Measurements from ENCODE around the gene GATC. TPM values are rescaled to one million over a fixed set of nuclear protein-coding genes. Genes with fewer than 3 reads are reported as not detected.
"Not testable (repeated sequence)": the region's sequence is repeated elsewhere in the genome, so short reads cannot be mapped to it uniquely, and the experiment has no call there.

Gene GATC
- total RNA-seq, 3 donors from 2014 or later = 47.6 to 58.0 (median 55.1) TPM

DNA sequence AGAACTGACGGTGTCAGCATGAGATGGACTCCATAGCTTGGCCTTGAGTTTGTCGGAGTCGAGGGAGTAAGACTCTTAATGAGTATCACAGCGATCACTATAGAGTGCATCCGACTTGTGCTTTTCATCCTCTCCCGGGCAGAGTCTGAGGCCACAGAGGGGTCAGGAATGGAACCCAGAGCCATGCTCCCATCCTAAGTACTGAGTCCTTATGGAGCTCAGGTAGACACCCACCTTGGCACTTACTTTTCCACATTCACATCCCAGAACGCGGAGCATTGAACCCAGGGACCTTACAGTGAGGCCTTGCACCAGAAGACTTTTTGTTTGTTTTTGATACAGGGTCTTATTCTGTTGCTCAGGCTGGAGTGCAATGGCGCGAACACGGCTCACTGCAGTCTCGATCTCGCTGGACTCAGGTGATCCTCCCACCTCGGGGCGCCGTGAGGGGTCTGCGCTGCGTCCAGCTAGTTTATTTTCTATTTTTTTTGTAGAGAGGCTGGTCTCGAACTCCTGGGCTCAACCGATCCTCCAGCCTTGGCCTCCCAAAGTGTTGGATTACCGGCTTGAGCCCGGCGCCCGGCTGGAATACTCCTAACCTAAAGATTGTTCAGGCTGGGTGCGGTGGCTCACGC, 24.0 kb downstream of the GATC start:
- Mint-ChIP-seq H3K4me1 (ENCODE audit: low read depth) (peaks cover 38% of the 10 kb centered on the region), H3K36me3 (ENCODE audit: insufficient read depth) (peaks cover 13% of the 10 kb centered on the region), H3K4me3 (peak overlapping the region; percentile 92), H3K27me3 (ENCODE audit: low read depth) (peaks cover 2% of the 10 kb centered on the region), H3K9me3 (no peaks in the 10 kb centered on the region)
- ATAC-seq = peak; percentile 23
- DNase-seq = no peak

DNA sequence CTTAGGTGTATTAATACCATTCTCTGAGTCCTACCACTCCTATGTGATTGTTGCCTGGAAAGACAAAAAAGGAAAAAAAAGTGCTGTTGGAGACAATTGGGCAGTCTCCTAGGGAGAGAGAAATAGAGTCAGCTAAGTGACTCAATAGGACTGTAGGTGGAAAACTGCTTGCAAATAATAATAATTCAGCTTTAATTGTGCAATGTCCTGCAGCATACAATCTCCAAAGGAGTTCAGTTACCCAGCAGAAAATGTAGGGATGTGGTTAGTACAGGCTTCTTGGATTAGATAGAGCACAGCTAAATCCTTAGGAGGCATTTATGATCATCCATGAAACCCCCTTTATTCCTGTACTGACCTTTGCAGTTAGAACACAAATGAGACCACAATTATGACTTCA, 26.3 kb downstream of the GATC start:
- ATAC-seq (no peak), DNase-seq (no peak)
- Mint-ChIP-seq H3K36me3 (ENCODE audit: insufficient read depth) (peaks cover 3% of the 10 kb centered on the region), H3K9me3 (no peaks in the 10 kb centered on the region), H3K4me1 (ENCODE audit: low read depth) (peaks cover 22% of the 10 kb centered on the region), H3K4me3 (no peak overlapping the region), H3K27me3 (ENCODE audit: low read depth) (peaks cover 2% of the 10 kb centered on the region)

DNA sequence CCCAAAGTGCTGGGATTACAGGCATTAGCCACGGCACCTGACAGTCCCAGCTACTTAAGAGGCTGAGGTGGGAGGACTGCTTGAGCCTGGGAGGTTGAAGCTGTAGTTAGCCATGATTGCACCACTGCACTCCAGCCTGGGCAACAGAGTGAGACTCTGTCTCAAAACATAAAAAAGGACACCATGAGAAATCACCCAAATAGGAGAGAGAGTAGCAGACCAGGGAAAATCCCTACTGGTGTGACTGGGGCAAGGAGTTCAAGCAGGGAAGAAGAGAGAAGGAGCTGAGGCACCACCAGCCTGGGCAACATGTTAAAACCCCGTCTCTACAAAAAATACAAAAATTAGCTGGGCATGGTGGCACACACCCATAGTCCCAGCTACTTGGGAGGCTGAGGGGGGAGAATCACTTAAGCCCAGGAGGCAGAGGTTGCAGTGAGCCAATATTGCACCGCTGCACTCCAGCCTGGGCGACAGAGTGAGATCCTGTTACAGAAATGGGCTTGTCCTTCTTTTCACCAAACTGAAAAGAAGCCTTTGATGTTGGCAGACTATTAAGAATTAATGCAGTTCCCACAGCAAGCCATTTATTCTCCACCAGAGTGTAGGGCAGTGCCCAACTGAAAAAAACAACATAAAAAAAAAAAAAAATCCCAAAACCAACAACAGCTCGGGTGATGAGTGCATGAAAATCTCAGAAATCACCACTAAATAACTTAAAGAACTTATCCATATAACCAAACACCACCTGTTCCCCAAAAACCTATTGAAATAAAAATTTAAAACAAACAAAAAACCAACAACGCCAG, 27.8 kb downstream of the GATC start:
- ATAC-seq (no peak), DNase-seq (no peak)
- Mint-ChIP-seq H3K27me3 (ENCODE audit: low read depth) (peaks cover 2% of the 10 kb centered on the region), H3K4me1 (ENCODE audit: low read depth) (peaks cover 13% of the 10 kb centered on the region), H3K36me3 (ENCODE audit: insufficient read depth) (peaks cover 2% of the 10 kb centered on the region), H3K4me3 (no peak overlapping the region), H3K9me3 (no peaks in the 10 kb centered on the region)

DNA sequence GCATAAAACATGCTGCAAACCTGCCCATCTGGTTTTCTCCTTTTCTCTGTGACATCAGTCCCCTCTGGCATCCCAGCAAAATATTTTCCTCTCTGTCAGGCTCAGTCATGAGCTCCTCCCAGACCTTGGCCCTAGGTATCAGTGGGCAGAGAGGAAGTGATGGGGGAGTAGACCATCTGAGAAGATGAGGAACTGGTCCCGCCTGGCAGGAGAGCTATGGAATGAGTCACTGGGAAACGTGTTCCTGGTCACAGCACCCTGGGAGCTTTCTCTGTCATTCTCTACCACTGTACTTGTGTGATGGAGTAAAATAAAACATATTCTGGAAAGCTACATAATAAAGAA, 28.3 kb downstream of the GATC start:
- Mint-ChIP-seq H3K9me3 (no peaks in the 10 kb centered on the region), H3K36me3 (ENCODE audit: insufficient read depth) (peaks cover 2% of the 10 kb centered on the region), H3K4me1 (ENCODE audit: low read depth) (peaks cover 16% of the 10 kb centered on the region), H3K27me3 (ENCODE audit: low read depth) (peaks cover 2% of the 10 kb centered on the region), H3K4me3 (no peak overlapping the region)
- ATAC-seq = no peak
- DNase-seq = no peak

DNA sequence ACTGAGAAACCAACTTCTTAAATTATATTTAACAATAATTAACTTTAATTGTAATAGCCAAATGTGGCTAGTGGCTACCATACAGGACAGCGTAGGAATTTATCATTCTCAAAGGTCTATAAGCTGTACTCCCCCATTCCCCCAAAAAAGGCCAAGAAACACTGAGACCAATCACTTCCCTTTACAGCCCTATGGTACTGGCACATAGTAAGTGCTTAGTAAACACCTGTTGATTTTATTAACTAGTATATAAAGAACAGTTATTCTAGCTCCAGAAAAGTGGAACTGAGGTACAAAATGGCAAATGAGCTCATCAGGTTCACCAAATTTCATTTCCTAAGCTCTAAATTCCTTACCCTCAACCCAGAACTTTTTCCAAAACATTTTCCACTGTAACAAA, 29.4 kb downstream of the GATC start:
- Mint-ChIP-seq H3K4me3 (no peak overlapping the region), H3K27me3 (ENCODE audit: low read depth) (peaks cover 2% of the 10 kb centered on the region), H3K9me3 (no peaks in the 10 kb centered on the region), H3K36me3 (ENCODE audit: insufficient read depth) (peaks cover 2% of the 10 kb centered on the region), H3K4me1 (ENCODE audit: low read depth) (peaks cover 18% of the 10 kb centered on the region)
- DNase-seq = no peak
- no peak for ATAC-seq

DNA sequence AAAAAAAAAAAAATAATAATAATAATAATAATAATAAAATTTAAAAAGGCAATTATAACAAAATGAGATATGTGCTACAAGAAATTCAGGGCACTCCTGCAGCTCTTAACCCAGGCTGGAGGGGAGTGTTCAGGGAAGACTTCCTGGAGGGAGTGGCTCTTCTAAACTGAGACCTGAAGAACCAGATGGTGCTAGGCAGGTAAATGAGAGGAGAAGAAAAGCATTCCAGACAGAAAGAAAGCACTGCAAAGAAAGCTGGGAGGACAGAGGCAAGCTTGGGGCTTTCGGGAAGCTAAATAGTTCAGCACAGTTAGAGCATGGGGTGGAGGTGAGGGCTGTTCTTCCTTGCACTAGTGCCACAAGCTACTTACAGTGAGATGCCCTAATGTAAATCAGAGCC, 33.2 kb downstream of the GATC start:
- no peak overlapping the region for H3K4me3 Mint-ChIP-seq
- DNase-seq (no peak), ATAC-seq (no peak)
- H3K27me3 Mint-ChIP-seq (ENCODE audit: low read depth) = no peaks in the 10 kb centered on the region
- no peaks in the 10 kb centered on the region for H3K36me3 Mint-ChIP-seq (ENCODE audit: insufficient read depth)
- peaks cover 18% of the 10 kb centered on the region for H3K4me1 Mint-ChIP-seq (ENCODE audit: low read depth)
- no peaks in the 10 kb centered on the region for H3K9me3 Mint-ChIP-seq

DNA sequence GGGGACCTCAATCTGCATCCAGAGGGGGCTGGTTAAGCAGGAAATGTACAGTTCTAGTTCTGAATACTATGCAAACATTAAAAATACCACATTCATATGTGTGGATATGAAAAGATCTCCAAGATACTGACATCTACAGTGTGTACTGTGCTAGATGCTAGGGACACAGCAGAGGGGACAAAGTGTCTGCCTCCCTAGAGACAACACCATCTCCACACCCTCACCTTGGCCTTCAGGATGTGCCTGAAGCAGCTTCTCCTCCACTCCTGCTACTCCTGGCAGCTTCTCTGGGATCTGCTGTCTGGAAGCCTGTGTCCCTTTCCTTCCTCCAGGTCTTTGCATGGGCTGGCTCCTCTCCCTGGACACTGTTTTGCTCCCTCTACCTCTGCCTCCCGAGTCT, 34.0 kb downstream of the GATC start:
- no peaks in the 10 kb centered on the region for H3K36me3 Mint-ChIP-seq (ENCODE audit: insufficient read depth)
- H3K4me3 Mint-ChIP-seq = no peak overlapping the region
- H3K4me1 Mint-ChIP-seq (ENCODE audit: low read depth) = peaks cover 15% of the 10 kb centered on the region

DNA sequence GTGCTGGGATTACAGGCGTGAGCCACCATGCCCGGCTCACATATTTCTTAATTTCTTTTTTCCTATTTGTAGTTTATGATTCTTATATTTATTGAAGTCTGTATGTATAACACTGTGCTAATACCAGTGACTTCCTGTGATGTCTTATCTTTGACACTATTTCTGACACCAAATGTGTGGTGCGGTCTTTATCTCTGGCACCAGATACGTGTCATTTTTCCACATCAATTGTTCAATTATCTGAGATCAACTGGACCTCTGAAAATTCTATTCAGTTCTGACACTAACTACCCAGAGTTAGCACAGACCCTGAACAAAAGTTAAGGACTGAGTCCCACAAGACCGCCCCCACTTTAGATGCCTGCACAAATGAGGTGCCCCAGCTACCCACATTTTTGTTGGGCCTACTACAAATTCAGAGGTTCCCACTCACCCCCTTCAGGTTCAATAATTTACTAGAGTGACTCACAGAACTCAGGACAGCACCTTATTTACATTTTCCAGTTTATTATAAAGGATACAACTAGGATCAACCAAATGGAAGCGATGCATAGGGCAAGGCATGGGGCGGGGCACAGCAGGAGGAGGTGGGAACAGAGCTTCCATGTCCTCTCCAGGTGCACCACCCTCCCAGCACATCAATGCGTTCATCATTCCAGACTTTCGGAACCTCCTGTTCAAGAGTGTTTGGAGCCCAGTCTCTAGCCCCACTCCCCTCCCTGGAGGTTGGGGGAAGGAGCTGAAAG, 35.0 kb downstream of the GATC start:
- Mint-ChIP-seq H3K27me3 (ENCODE audit: low read depth) (no peaks in the 10 kb centered on the region), H3K4me1 (ENCODE audit: low read depth) (peaks cover 15% of the 10 kb centered on the region), H3K36me3 (ENCODE audit: insufficient read depth) (no peaks in the 10 kb centered on the region), H3K4me3 (no peak overlapping the region), H3K9me3 (no peaks in the 10 kb centered on the region)
- ATAC-seq = no peak
- DNase-seq = no peak

More for the DNA sequence above, 34.0 kb downstream of the GATC start:
- Mint-ChIP-seq H3K27me3 (ENCODE audit: low read depth) (no peaks in the 10 kb centered on the region), H3K9me3 (no peaks in the 10 kb centered on the region)
- DNase-seq (no peak), ATAC-seq (no peak)

DNA sequence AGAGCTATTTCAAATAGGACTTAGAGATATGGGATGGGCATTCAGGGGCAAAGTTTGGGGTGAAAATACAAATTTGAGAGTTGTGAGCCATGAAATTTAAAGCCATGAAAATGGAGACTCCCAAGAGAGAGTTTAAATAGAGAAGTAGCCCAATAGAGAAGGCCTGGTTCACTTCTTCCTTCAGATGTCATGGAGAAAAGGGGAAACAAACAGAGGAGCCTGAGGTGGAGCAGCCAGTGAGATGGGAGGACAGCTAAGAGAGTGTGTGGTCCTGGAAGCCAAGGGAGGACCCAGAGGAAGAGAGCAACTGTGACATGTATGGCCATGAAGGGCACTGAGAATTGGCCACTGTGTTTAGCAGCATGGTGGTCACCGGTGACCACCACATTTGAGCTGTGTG, 37.4 kb downstream of the GATC start:
- H3K4me3 Mint-ChIP-seq = no peak overlapping the region
- peaks cover 13% of the 10 kb centered on the region for H3K4me1 Mint-ChIP-seq (ENCODE audit: low read depth)
- H3K36me3 Mint-ChIP-seq (ENCODE audit: insufficient read depth) = no peaks in the 10 kb centered on the region
- no peaks in the 10 kb centered on the region for H3K27me3 Mint-ChIP-seq (ENCODE audit: low read depth)
- H3K9me3 Mint-ChIP-seq = no peaks in the 10 kb centered on the region
- DNase-seq (no peak), ATAC-seq (no peak)

DNA sequence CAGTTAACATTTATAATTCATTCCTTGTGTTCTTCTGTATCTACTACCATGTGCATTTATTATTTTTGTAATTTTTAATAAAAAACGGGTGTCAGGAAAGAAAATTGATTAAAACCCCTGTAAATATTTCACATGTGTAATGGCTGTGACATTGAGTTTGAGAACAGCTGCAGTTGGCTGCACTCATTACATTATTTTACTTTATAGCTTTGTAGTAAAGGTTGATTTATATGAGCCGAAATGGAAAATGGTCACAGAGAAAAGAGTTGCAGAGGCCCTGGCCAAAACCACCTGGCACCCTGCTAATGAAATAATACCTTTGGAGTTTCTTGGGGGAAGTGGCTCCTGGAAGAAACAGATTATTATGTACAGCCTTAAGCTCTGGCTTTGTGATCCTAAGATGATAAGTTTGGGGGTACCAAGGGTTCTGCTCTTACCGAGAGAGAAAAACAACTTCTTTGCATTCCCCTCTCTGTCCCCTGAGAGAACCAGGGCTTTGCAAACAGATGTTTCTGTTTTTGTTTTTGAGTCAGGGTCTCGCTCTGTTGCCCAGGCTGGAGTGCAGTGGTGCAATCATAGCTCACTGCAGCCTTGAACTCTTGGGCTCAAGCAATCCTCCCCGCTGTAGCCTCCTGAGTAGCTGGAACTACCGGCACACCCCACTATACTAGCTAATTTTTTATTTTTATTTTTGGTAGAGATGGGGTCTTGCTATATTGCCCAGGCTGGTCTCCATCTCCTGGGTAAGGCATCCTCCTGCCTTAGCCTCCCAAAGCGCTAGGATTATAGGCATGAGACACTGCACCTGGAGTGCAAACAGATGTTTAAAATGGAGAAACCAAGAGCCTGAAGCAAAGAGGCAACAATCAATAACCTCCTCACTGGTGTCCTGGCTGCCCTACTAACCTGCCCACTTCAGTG, 40.0 kb downstream of the GATC start:
- ATAC-seq = no peak
- Mint-ChIP-seq H3K36me3 (ENCODE audit: insufficient read depth) (no peaks in the 10 kb centered on the region), H3K4me3 (no peak overlapping the region), H3K9me3 (no peaks in the 10 kb centered on the region), H3K27me3 (ENCODE audit: low read depth) (no peaks in the 10 kb centered on the region), H3K4me1 (ENCODE audit: low read depth) (peaks cover 2% of the 10 kb centered on the region)
- DNase-seq = no peak

DNA sequence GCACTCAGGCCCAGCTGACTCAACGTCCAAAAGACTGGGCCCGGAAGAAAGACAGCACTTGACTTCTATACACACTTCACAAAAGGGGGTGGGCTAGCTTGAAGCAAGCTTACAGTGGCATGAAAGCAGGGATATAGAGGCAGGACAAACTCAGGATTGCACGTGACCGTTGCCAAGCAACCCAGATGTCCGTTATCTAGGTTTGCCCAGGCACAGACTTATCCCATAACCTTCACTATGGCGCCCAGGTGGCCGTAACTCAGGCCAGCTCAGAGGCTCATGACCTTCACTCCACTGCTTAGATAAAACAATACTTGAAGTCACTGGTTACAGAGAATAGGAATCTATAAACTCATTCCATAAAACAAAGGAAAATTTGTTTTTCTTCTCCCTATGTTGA, 41.3 kb downstream of the GATC start:
- not testable (repeated sequence) for H3K4me1 Mint-ChIP-seq (ENCODE audit: low read depth); H3K9me3 Mint-ChIP-seq; ATAC-seq; DNase-seq; H3K4me3 Mint-ChIP-seq; H3K27me3 Mint-ChIP-seq (ENCODE audit: low read depth); H3K36me3 Mint-ChIP-seq (ENCODE audit: insufficient read depth)

DNA sequence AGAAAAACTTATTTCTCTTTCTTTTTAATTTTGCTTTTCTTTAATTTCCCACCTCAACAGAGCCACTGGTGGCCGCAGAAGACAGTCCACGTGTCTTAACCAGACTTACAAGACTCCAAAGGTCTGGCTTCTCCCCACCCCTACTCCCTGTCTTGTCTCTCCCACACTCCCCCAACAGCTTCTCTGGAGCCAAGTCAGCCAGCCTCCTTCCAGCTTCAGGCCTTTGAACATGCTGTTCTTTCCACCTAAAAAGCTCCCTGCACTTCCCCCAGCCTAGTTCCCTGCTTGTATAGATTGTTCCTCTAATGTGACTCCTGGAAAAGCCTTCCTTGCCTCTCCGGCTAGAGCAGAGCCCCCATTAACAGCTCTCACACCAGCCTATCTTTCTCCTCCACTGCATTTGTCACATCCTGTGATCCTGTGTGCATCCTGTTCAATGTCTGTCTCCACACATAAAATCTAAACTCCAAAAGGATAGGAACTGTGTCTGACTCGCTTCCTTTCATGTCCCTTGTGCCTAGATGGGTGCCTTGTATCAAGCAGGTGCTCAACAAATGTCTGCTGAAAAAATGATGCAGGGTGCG, 41.9 kb downstream of the GATC start:
- ATAC-seq (no peak), DNase-seq (no peak)
- H3K36me3 Mint-ChIP-seq (ENCODE audit: insufficient read depth) = no peaks in the 10 kb centered on the region
- no peaks in the 10 kb centered on the region for H3K9me3 Mint-ChIP-seq
- no peaks in the 10 kb centered on the region for H3K27me3 Mint-ChIP-seq (ENCODE audit: low read depth)
- H3K4me1 Mint-ChIP-seq (ENCODE audit: low read depth) = no peaks in the 10 kb centered on the region
- H3K4me3 Mint-ChIP-seq = no peak overlapping the region

DNA sequence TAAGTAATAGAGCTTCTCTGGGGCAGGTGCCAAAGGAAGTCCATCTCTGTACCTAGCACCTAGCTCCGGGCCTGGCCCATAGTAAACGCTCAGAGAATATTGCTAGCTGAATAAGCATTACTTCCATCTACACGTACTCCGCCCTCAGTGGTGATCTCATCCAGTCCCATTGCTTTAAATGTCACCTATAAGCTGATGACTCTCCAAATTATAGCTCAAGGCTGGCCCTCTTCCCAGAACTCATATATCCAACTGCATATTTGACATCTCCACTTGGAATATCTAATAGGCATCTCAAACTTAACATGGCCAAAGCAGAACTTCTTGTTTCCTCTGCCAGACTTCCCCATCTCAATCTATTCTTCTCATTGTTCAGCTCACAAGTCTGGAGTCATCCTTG, 42.8 kb downstream of the GATC start:
- Mint-ChIP-seq H3K4me3 (no peak overlapping the region), H3K4me1 (ENCODE audit: low read depth) (no peaks in the 10 kb centered on the region), H3K9me3 (no peaks in the 10 kb centered on the region), H3K36me3 (ENCODE audit: insufficient read depth) (no peaks in the 10 kb centered on the region), H3K27me3 (ENCODE audit: low read depth) (no peaks in the 10 kb centered on the region)
- no peak for DNase-seq
- no peak for ATAC-seq

DNA sequence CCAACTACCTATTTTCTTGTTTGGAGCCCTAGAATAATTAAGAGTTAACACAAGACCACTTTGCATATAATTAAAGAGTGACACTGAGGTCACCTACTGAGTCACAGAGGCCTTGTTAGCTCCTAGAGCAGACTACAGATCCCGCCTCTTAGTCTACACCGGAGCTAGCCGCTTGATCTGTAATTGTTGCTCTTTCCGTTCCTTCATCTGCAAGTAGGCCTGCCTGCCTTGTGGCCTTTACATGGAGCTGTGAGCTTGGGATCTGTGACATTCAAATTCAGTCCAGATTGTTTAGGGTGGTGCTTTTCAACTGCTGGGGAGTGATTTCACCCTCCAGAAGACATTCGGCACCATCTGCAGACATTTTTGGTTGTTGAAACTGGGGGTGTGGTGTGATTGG, 44.1 kb downstream of the GATC start:
- Mint-ChIP-seq H3K9me3 (no peaks in the 10 kb centered on the region), H3K36me3 (ENCODE audit: insufficient read depth) (no peaks in the 10 kb centered on the region), H3K4me1 (ENCODE audit: low read depth) (peaks cover 5% of the 10 kb centered on the region), H3K4me3 (no peak overlapping the region), H3K27me3 (ENCODE audit: low read depth) (no peaks in the 10 kb centered on the region)
- no peak for DNase-seq
- no peak for ATAC-seq

Measured in activated T-cell treated with anti-CD3 and anti-CD28 coated beads, Interleukin-2, amount 50 U/mL, for 4 hours (primary cell).